Neuronal stem cell (in vitro differentiated cells): ENCODE data around the gene SYT13.

Source experiments
- DNase-seq: peaks from one replicate; pipeline ENCODE4 v3.0.0-alpha.2; 2013; ENCODE audit warnings: low spot score
- H2AFZ ChIP-seq: one replicate; pipeline ENCODE4 v1.6.1; 2013; ENCODE audit warnings: mild to moderate bottlenecking, low read length, inconsistent platforms
- H2AK5ac ChIP-seq: 2 replicates; pipeline ENCODE4 v1.6.1; 2013; ENCODE audit warnings: low read depth, mild to moderate bottlenecking, inconsistent platforms, low read length, moderate library complexity, mixed read lengths
- H2BK120ac ChIP-seq: 2 replicates; pipeline ENCODE4 v1.6.1; 2013; ENCODE audit warnings: low read depth, mild to moderate bottlenecking, inconsistent platforms, low read length, moderate library complexity, mixed read lengths
- H2BK12ac ChIP-seq: one replicate; pipeline ENCODE4 v1.6.1; 2013; ENCODE audit warnings: low read length, inconsistent platforms
- H2BK15ac ChIP-seq: 2 replicates; pipeline ENCODE4 v1.6.1; 2013; ENCODE audit warnings: mild to moderate bottlenecking, low read length, inconsistent platforms, mixed read lengths
- H2BK5ac ChIP-seq: one replicate; pipeline ENCODE4 v1.6.1; 2013; ENCODE audit warnings: inconsistent platforms, mild to moderate bottlenecking, low read length, moderate library complexity
- H3K14ac ChIP-seq: one replicate; pipeline ENCODE4 v1.6.1; 2013; ENCODE audit warnings: low read length, inconsistent platforms
- H3K18ac ChIP-seq: 2 replicates; pipeline ENCODE4 v1.6.1; 2013; ENCODE audit warnings: low read length, inconsistent platforms
- H3K23ac ChIP-seq: 2 replicates; pipeline ENCODE4 v1.6.1; 2013; ENCODE audit warnings: low read depth, mild to moderate bottlenecking, mixed read lengths, low read length, inconsistent platforms; ENCODE audit not compliant: poor library complexity
- H3K27ac ChIP-seq: replicated peaks from 3 replicates; pipeline ENCODE4 v1.5.1; 2013; ENCODE audit warnings: low read length, inconsistent platforms
- H3K27me3 ChIP-seq, 3 experiments: 2 replicates each; pipeline ENCODE4 v1.6.1; 2013; ENCODE audit warnings: low read length in 3 of 3, mild to moderate bottlenecking in 2 of 3, inconsistent platforms in 1 of 3, low read depth in 1 of 3, mixed read lengths in 1 of 3, moderate library complexity in 1 of 3; ENCODE audit not compliant: control insufficient read depth in 3 of 3, insufficient read depth in 3 of 3
- H3K36me3 ChIP-seq, 2 donors: replicated peaks in 1 of 2; 2 replicates each; pipeline ENCODE4 v1.6.1; 2013; ENCODE audit warnings: low read length in 2 of 2; ENCODE audit not compliant: control insufficient read depth in 2 of 2, insufficient read depth in 2 of 2
- H3K4ac ChIP-seq: 2 replicates; pipeline ENCODE4 v1.6.1; 2013; ENCODE audit warnings: inconsistent platforms, mild to moderate bottlenecking, low read length, moderate library complexity
- H3K4me1 ChIP-seq, 2 donors: 1 replicate in 1 of 2; 2 replicates in 1 of 2; pipeline ENCODE4 v1.6.1; 2013; ENCODE audit warnings: low read length in 2 of 2, low read depth in 1 of 2; ENCODE audit not compliant: control insufficient read depth in 2 of 2, insufficient read depth in 1 of 2
- H3K4me2 ChIP-seq: one replicate; pipeline ENCODE4 v1.6.1; 2013; ENCODE audit warnings: mild to moderate bottlenecking, low read length, inconsistent platforms; ENCODE audit not compliant: insufficient read depth, poor library complexity, severe bottlenecking
- H3K4me3 ChIP-seq, 2 donors: 2 replicates each; pipeline ENCODE4 v1.5.1; 2013; ENCODE audit warnings: low read length in 2 of 2, mild to moderate bottlenecking in 2 of 2, inconsistent platforms in 1 of 2, moderate library complexity in 1 of 2
- H3K79me1 ChIP-seq: one replicate; pipeline ENCODE4 v1.6.1; 2013; ENCODE audit warnings: low read depth, mild to moderate bottlenecking, inconsistent platforms, low read length, moderate library complexity
- H3K9ac ChIP-seq: one replicate; pipeline ENCODE4 v1.6.1; 2013; ENCODE audit warnings: mild to moderate bottlenecking, low read depth, low read length, inconsistent platforms; ENCODE audit not compliant: poor library complexity
- H3K9me3 ChIP-seq, 2 donors: replicated peaks in 1 of 2; 2 replicates each; pipeline versions ENCODE3 to v1.6.1; 2013; ENCODE audit warnings: low read length in 2 of 2, mild to moderate bottlenecking in 2 of 2, inconsistent platforms in 1 of 2, low read depth in 1 of 2, mixed read lengths in 1 of 2, moderate library complexity in 1 of 2; ENCODE audit not compliant: control insufficient read depth in 2 of 2, insufficient read depth in 1 of 2
- H4K8ac ChIP-seq: one replicate; pipeline ENCODE4 v1.6.1; 2013; ENCODE audit warnings: low read depth, mild to moderate bottlenecking, inconsistent platforms, low read length, moderate library complexity
- H4K91ac ChIP-seq: one replicate; pipeline ENCODE4 v1.6.1; 2013; ENCODE audit warnings: low read length, low read depth, mild to moderate bottlenecking, inconsistent platforms; ENCODE audit not compliant: poor library complexity
- WGBS, 2 donors: extraction: QIAGEN DNeasy Blood & Tissue Kit; methylation state at CpG; one replicate each; pipeline ENCODE4 v1.1.7; 2013; ENCODE audit warnings: missing lambda C conversion rate in 2 of 2, mixed read lengths in 1 of 2; ENCODE audit not compliant: insufficient read length in 2 of 2, insufficient replicate concordance in 1 of 2; ENCODE audit errors: extremely low coverage in 2 of 2; 5-methylcytosine and 5-hydroxymethylcytosine counted together

The SYT13 gene

GRCh38 chr11:45212566-45213315 lies 73.4 kb downstream of the SYT13 start:
- Histone ChIP-seq H3K79me1 (no peaks in the 10 kb centered on the region), H4K8ac (peak overlapping the region; percentile 52), H3K4ac (no peak overlapping the region), H2AFZ (no peak overlapping the region), H3K27ac (no peak overlapping the region), H3K36me3 (peaks cover 0 to 3% of the 10 kb centered on the region in 2 donors), H3K27me3 (no peaks in the 10 kb centered on the region), H2BK12ac (no peak overlapping the region), H3K14ac (no peak overlapping the region), H2BK5ac (no peak overlapping the region), H3K23ac (peak overlapping the region; percentile 16), H2AK5ac (peak overlapping the region; percentile 16), H2BK15ac (no peak overlapping the region), H3K4me1 (peaks cover 14 to 15% of the 10 kb centered on the region in 2 donors), H2BK120ac (no peak overlapping the region), H4K91ac (no peak overlapping the region), H3K9ac (peak overlapping the region; percentile 52), H3K9me3 (no peaks in the 10 kb centered on the region), H3K4me3 (no peak overlapping the region), H3K18ac (peak overlapping the region; percentile 50), H3K4me2 (no peak overlapping the region)
- no CpG with 5 or more reads among the region's 31 CpGs for WGBS, 2 donors
- DNase-seq, result no peak

- Histone ChIP-seq H2BK12ac (no peak overlapping the region), H2BK15ac (no peak overlapping the region), H3K14ac (no peak overlapping the region), H3K36me3 (peaks cover 0 to 3% of the 10 kb centered on the region in 2 donors), H2AK5ac (no peak overlapping the region), H3K4me2 (no peak overlapping the region), H3K4ac (no peak overlapping the region), H2BK5ac (no peak overlapping the region), H4K8ac (no peak overlapping the region), H3K9me3 (no peaks in the 10 kb centered on the region), H3K18ac (no peak overlapping the region), H2BK120ac (no peak overlapping the region), H3K27ac (no peak overlapping the region), H3K79me1 (no peaks in the 10 kb centered on the region), H3K4me3 (no peak overlapping the region), H3K27me3 (no peaks in the 10 kb centered on the region), H3K23ac (no peak overlapping the region), H4K91ac (no peak overlapping the region), H3K4me1 (peaks cover 14 to 15% of the 10 kb centered on the region in 2 donors), H3K9ac (no peak overlapping the region), H2AFZ (no peak overlapping the region)
- DNase-seq, result no peak
- WGBS, 2 donors, result no CpG with 5 or more reads among the region's 9 CpGs
Observed at GRCh38 chr11:45211732-45212131, 74.4 kb downstream of the SYT13 start.

GRCh38 chr11:45210846-45211245 lies 75.3 kb downstream of the SYT13 start:
- Histone ChIP-seq H3K4ac (no peak overlapping the region), H3K79me1 (no peaks in the 10 kb centered on the region), H3K27me3 (no peaks in the 10 kb centered on the region), H2AK5ac (peak overlapping the region; percentile 64), H3K9me3 (no peaks in the 10 kb centered on the region), H3K4me3 (peak overlapping the region in 1 of 2 donors; percentile 14), H2BK12ac (no peak overlapping the region), H3K4me2 (no peak overlapping the region), H3K4me1 (peaks cover 14 to 15% of the 10 kb centered on the region in 2 donors), H3K36me3 (peaks cover 0 to 3% of the 10 kb centered on the region in 2 donors), H3K27ac (no peak overlapping the region), H3K23ac (peak overlapping the region; percentile 31), H2BK15ac (peak overlapping the region; percentile 2), H3K14ac (no peak overlapping the region), H3K18ac (peak overlapping the region; percentile 25), H2AFZ (peak overlapping the region; percentile 99), H4K91ac (no peak overlapping the region), H2BK120ac (no peak overlapping the region), H3K9ac (no peak overlapping the region), H4K8ac (no peak overlapping the region), H2BK5ac (no peak overlapping the region)
- WGBS, 2 donors, result no CpG with 5 or more reads among the region's 9 CpGs
- no peak for DNase-seq

DNA sequence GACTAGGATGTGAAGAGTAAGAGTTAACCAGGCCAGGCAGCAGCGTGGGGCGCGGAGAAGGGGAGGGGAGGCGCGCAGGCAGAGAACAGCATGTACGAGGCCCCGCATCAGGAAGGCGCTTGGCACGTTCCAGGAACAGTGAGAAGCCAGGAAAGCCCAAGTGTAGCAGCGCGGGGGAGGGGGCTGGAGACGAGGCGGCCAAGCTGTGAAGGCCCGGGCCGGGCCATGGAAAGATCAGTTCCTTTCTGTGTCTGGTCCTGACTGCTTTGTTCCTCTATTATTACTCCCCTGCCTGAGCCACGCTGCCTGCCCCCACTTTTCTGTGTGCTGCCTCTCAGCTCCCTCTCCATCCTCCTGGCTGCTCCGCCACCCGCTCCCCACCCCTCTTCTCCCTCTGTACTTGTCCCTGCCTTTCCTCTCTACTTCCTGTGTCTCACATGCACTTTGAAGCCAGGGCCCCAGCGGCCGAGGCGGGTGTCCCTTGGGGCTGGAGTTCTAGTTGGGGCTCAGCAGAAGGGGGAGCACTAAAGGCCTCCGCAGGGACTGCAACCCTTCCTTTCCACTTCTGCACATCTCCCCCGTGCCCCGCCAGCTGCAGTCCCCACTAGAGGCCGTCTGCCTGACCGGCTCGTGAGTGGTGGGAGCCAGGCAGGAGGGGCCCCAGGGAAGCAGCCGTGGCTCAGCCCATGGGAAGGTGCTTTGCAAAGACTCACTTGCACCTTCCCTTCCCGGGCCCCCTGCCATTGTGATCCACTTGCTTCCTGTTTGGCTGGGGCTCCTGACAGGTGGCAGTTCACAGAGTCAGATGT lies 76.0 kb downstream of the SYT13 start:
- Histone ChIP-seq H2BK5ac (no peak overlapping the region), H3K18ac (peak overlapping the region; percentile 82), H3K4me1 (peaks cover 14 to 15% of the 10 kb centered on the region in 2 donors), H2AFZ (peak overlapping the region; percentile 99), H2BK12ac (peak overlapping the region; percentile 53), H4K91ac (no peak overlapping the region), H2BK120ac (no peak overlapping the region), H3K4me3 (peak overlapping the region in 1 of 2 donors; percentile 21), H3K36me3 (peaks cover 0 to 3% of the 10 kb centered on the region in 2 donors), H3K9me3 (no peaks in the 10 kb centered on the region), H2AK5ac (no peak overlapping the region), H3K23ac (no peak overlapping the region), H3K79me1 (no peaks in the 10 kb centered on the region), H3K14ac (no peak overlapping the region), H2BK15ac (peak overlapping the region; percentile 2), H3K4me2 (no peak overlapping the region), H3K27me3 (no peaks in the 10 kb centered on the region), H3K9ac (peak overlapping the region; percentile 46), H3K27ac (peak overlapping the region; percentile 23), H3K4ac (no peak overlapping the region), H4K8ac (no peak overlapping the region)
- peak; percentile 41 for DNase-seq
- WGBS, 2 donors, result no CpG with 5 or more reads among the region's 29 CpGs
